HL-60 (cell line): ENCODE data around the gene CHADL.

Experiments used
- GABPA ChIP-seq: IDR thresholded peaks from 2 replicates; pipeline ENCODE4 v1.6.1; 2012; ENCODE audit warnings: low read depth
- POLR2AphosphoS5 ChIP-seq: IDR thresholded peaks from 2 replicates; pipeline ENCODE4 v1.6.1; 2012; ENCODE audit warnings: low read depth
- TF ChIP-seq, protein P1 (sequence below): IDR thresholded peaks from one replicate; pipeline ENCODE4 v1.5.1; 2011; ENCODE audit warnings: low read length, control low read depth, inconsistent platforms; ENCODE audit not compliant: insufficient read depth

DNA sequence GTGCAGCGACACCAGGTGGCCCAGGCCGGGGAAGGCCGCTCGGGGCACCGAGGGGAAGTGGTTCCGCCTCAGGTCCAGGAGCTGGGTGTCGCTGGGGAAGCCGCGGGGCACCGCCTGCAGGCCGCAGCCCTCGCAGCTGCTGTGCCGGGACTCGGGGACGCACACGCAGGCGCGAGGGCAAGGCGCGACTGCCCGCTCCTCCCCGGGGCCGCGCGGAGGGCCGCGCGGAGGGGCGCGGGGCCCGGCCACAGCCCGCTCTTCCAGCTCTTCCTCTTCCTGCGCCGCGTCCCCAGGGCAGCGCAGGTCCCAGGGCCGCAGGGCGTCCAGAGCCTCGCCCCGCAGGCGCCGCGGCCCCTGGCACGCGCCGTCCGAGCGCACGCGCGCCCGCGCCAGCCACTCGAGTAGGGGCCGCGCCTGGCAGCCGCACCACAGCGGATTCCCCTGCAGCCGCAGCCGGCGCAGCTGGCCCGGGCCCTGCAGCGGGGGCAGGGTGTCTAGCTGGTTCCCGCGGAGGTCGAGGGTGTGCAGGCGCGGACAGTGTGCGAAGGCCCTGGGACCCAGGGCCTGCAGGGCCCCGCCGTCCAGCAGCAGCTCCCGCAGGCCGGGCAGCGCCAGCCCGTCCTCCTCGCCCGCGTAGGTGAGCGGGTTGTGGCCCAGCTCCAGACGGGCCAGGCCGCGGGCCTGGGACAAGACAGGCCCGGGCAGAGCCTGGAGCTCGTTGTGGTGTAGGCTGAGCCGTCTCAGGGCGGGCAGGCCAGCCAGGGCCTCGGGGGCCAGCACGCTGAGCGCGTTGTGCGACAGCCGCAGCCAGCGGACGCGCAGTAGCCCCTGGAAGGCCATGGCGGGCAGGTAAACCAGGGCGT lies 2.8 kb downstream of the CHADL start:
- TF ChIP-seq, protein P1, sequence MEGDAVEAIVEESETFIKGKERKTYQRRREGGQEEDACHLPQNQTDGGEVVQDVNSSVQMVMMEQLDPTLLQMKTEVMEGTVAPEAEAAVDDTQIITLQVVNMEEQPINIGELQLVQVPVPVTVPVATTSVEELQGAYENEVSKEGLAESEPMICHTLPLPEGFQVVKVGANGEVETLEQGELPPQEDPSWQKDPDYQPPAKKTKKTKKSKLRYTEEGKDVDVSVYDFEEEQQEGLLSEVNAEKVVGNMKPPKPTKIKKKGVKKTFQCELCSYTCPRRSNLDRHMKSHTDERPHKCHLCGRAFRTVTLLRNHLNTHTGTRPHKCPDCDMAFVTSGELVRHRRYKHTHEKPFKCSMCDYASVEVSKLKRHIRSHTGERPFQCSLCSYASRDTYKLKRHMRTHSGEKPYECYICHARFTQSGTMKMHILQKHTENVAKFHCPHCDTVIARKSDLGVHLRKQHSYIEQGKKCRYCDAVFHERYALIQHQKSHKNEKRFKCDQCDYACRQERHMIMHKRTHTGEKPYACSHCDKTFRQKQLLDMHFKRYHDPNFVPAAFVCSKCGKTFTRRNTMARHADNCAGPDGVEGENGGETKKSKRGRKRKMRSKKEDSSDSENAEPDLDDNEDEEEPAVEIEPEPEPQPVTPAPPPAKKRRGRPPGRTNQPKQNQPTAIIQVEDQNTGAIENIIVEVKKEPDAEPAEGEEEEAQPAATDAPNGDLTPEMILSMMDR = peak; percentile 51
- no peak for TF ChIP-seq GABPA
- no peak for TF ChIP-seq POLR2AphosphoS5
